ENCODE data around the gene ARHGAP42. TPM values are rescaled to one million over a fixed set of nuclear protein-coding genes. Genes with fewer than 3 reads are reported as not detected.
"Not testable (repeated sequence)": the region's sequence is repeated elsewhere in the genome, so short reads cannot be mapped to it uniquely, and the experiment has no call there.

The ARHGAP42 gene
- total RNA-seq, 1 donor from 2014 or later: 0.16 TPM

GRCh38 chr11:100740440-100740839 is 53.4 kb downstream of the ARHGAP42 start:
- peaks cover 4% of the 10 kb centered on the region for H3K9me3 Mint-ChIP-seq
- H3K27ac Mint-ChIP-seq: no peak overlapping the region
- no peaks in the 10 kb centered on the region for H3K4me1 Mint-ChIP-seq (ENCODE audit: low read depth)
- no peaks in the 10 kb centered on the region for H3K27me3 Mint-ChIP-seq (ENCODE audit: low read depth)
- H3K36me3 Mint-ChIP-seq (ENCODE audit: low read depth): no peaks in the 10 kb centered on the region
- no peak for DNase-seq (ENCODE audit: low spot score)
- intact Hi-C loops (cut with micrococcal nuclease): no loop called here
- H3K4me3 Mint-ChIP-seq (ENCODE audit: low read depth): no peak overlapping the region

- DNase-seq (ENCODE audit: low spot score): no peak
- H3K27me3 Mint-ChIP-seq (ENCODE audit: low read depth): no peaks in the 10 kb centered on the region
- H3K36me3 Mint-ChIP-seq (ENCODE audit: low read depth): no peaks in the 10 kb centered on the region
- no peaks in the 10 kb centered on the region for H3K4me1 Mint-ChIP-seq (ENCODE audit: low read depth)
- peaks cover 4% of the 10 kb centered on the region for H3K9me3 Mint-ChIP-seq
- H3K4me3 Mint-ChIP-seq (ENCODE audit: low read depth): no peak overlapping the region
- H3K27ac Mint-ChIP-seq: no peak overlapping the region
- intact Hi-C loops (cut with micrococcal nuclease): no loop called here
Observed at GRCh38 chr11:100741866-100742625, 55.0 kb downstream of the ARHGAP42 start.

GRCh38 chr11:100746448-100746847 is 59.4 kb downstream of the ARHGAP42 start:
- H3K36me3 Mint-ChIP-seq (ENCODE audit: low read depth): no peaks in the 10 kb centered on the region
- H3K9me3 Mint-ChIP-seq: peaks cover 11% of the 10 kb centered on the region

GRCh38 chr11:100748153-100748552 is 61.1 kb downstream of the ARHGAP42 start:
- DNase-seq (ENCODE audit: low spot score): no peak
- no peak overlapping the region for H3K27ac Mint-ChIP-seq
- H3K4me3 Mint-ChIP-seq (ENCODE audit: low read depth): no peak overlapping the region
- peaks cover 11% of the 10 kb centered on the region for H3K9me3 Mint-ChIP-seq
- H3K27me3 Mint-ChIP-seq (ENCODE audit: low read depth): no peaks in the 10 kb centered on the region
- H3K36me3 Mint-ChIP-seq (ENCODE audit: low read depth): no peaks in the 10 kb centered on the region
- intact Hi-C loops (cut with micrococcal nuclease): no loop called here
- H3K4me1 Mint-ChIP-seq (ENCODE audit: low read depth): no peaks in the 10 kb centered on the region

More at GRCh38 chr11:100746448-100746847, 59.4 kb downstream of the ARHGAP42 start:
- Mint-ChIP-seq H3K4me1 (ENCODE audit: low read depth) (no peaks in the 10 kb centered on the region), H3K27ac (no peak overlapping the region), H3K27me3 (ENCODE audit: low read depth) (no peaks in the 10 kb centered on the region), H3K4me3 (ENCODE audit: low read depth) (no peak overlapping the region)
- intact Hi-C loops (cut with micrococcal nuclease): no loop called here
- no peak for DNase-seq (ENCODE audit: low spot score)

- H3K4me1 Mint-ChIP-seq (ENCODE audit: low read depth); H3K4me3 Mint-ChIP-seq (ENCODE audit: low read depth); H3K9me3 Mint-ChIP-seq; H3K27me3 Mint-ChIP-seq (ENCODE audit: low read depth); intact Hi-C loops (cut with micrococcal nuclease); H3K36me3 Mint-ChIP-seq (ENCODE audit: low read depth); H3K27ac Mint-ChIP-seq; DNase-seq (ENCODE audit: low spot score): not testable (repeated sequence)
Observed at GRCh38 chr11:100749887-100750565, 62.9 kb downstream of the ARHGAP42 start.

GRCh38 chr11:100750566-100750891 is 63.4 kb downstream of the ARHGAP42 start:
- DNase-seq (ENCODE audit: low spot score); H3K36me3 Mint-ChIP-seq (ENCODE audit: low read depth); H3K27me3 Mint-ChIP-seq (ENCODE audit: low read depth); H3K4me3 Mint-ChIP-seq (ENCODE audit: low read depth); H3K9me3 Mint-ChIP-seq; H3K27ac Mint-ChIP-seq; H3K4me1 Mint-ChIP-seq (ENCODE audit: low read depth); intact Hi-C loops (cut with micrococcal nuclease): not testable (repeated sequence)

GRCh38 chr11:100752371-100753171 is 65.5 kb downstream of the ARHGAP42 start:
- intact Hi-C loops (cut with micrococcal nuclease): no loop called here
- H3K4me3 Mint-ChIP-seq (ENCODE audit: low read depth): no peak overlapping the region
- no peaks in the 10 kb centered on the region for H3K36me3 Mint-ChIP-seq (ENCODE audit: low read depth)
- H3K4me1 Mint-ChIP-seq (ENCODE audit: low read depth): no peaks in the 10 kb centered on the region
- peaks cover 7% of the 10 kb centered on the region for H3K9me3 Mint-ChIP-seq
- no peak for DNase-seq (ENCODE audit: low spot score)
- H3K27me3 Mint-ChIP-seq (ENCODE audit: low read depth): no peaks in the 10 kb centered on the region
- no peak overlapping the region for H3K27ac Mint-ChIP-seq

GRCh38 chr11:100753172-100753543 is 66.1 kb downstream of the ARHGAP42 start:
- no peak overlapping the region for H3K4me3 Mint-ChIP-seq (ENCODE audit: low read depth)
- peaks cover 7% of the 10 kb centered on the region for H3K9me3 Mint-ChIP-seq
- intact Hi-C loops (cut with micrococcal nuclease): no loop called here

GRCh38 chr11:100753571-100753970 is 66.5 kb downstream of the ARHGAP42 start:
- intact Hi-C loops (cut with micrococcal nuclease): no loop called here
- no peak overlapping the region for H3K27ac Mint-ChIP-seq
- DNase-seq (ENCODE audit: low spot score): no peak

More at GRCh38 chr11:100753172-100753543, 66.1 kb downstream of the ARHGAP42 start:
- H3K36me3 Mint-ChIP-seq (ENCODE audit: low read depth): no peaks in the 10 kb centered on the region
- H3K27ac Mint-ChIP-seq: no peak overlapping the region
- DNase-seq (ENCODE audit: low spot score): no peak
- no peaks in the 10 kb centered on the region for H3K4me1 Mint-ChIP-seq (ENCODE audit: low read depth)
- no peaks in the 10 kb centered on the region for H3K27me3 Mint-ChIP-seq (ENCODE audit: low read depth)

GRCh38 chr11:100756559-100756958 is 69.5 kb downstream of the ARHGAP42 start:
- no peaks in the 10 kb centered on the region for H3K36me3 Mint-ChIP-seq (ENCODE audit: low read depth)
- H3K4me3 Mint-ChIP-seq (ENCODE audit: low read depth): no peak overlapping the region
- H3K27me3 Mint-ChIP-seq (ENCODE audit: low read depth): no peaks in the 10 kb centered on the region
- intact Hi-C loops (cut with micrococcal nuclease): no loop called here
- no peaks in the 10 kb centered on the region for H3K9me3 Mint-ChIP-seq
- DNase-seq (ENCODE audit: low spot score): no peak
- H3K4me1 Mint-ChIP-seq (ENCODE audit: low read depth): no peaks in the 10 kb centered on the region
- no peak overlapping the region for H3K27ac Mint-ChIP-seq

More at GRCh38 chr11:100753571-100753970, 66.5 kb downstream of the ARHGAP42 start:
- no peaks in the 10 kb centered on the region for H3K27me3 Mint-ChIP-seq (ENCODE audit: low read depth)
- no peaks in the 10 kb centered on the region for H3K36me3 Mint-ChIP-seq (ENCODE audit: low read depth)
- H3K9me3 Mint-ChIP-seq: peaks cover 7% of the 10 kb centered on the region
- H3K4me3 Mint-ChIP-seq (ENCODE audit: low read depth): no peak overlapping the region
- no peaks in the 10 kb centered on the region for H3K4me1 Mint-ChIP-seq (ENCODE audit: low read depth)

GRCh38 chr11:100757646-100758045 is 70.6 kb downstream of the ARHGAP42 start:
- no peaks in the 10 kb centered on the region for H3K9me3 Mint-ChIP-seq
- no peak for DNase-seq (ENCODE audit: low spot score)
- H3K4me3 Mint-ChIP-seq (ENCODE audit: low read depth): no peak overlapping the region
- intact Hi-C loops (cut with micrococcal nuclease): no loop called here
- H3K4me1 Mint-ChIP-seq (ENCODE audit: low read depth): no peaks in the 10 kb centered on the region
- H3K36me3 Mint-ChIP-seq (ENCODE audit: low read depth): no peaks in the 10 kb centered on the region
- H3K27me3 Mint-ChIP-seq (ENCODE audit: low read depth): no peaks in the 10 kb centered on the region
- no peak overlapping the region for H3K27ac Mint-ChIP-seq

GRCh38 chr11:100759106-100759505 is 72.0 kb downstream of the ARHGAP42 start:
- H3K27me3 Mint-ChIP-seq (ENCODE audit: low read depth): no peaks in the 10 kb centered on the region
- intact Hi-C loops (cut with micrococcal nuclease): no loop called here
- no peaks in the 10 kb centered on the region for H3K9me3 Mint-ChIP-seq
- no peak for DNase-seq (ENCODE audit: low spot score)
- no peak overlapping the region for H3K4me3 Mint-ChIP-seq (ENCODE audit: low read depth)
- no peak overlapping the region for H3K27ac Mint-ChIP-seq
- no peaks in the 10 kb centered on the region for H3K4me1 Mint-ChIP-seq (ENCODE audit: low read depth)
- no peaks in the 10 kb centered on the region for H3K36me3 Mint-ChIP-seq (ENCODE audit: low read depth)

GRCh38 chr11:100759856-100760255 is 72.8 kb downstream of the ARHGAP42 start:
- H3K36me3 Mint-ChIP-seq (ENCODE audit: low read depth): no peaks in the 10 kb centered on the region
- DNase-seq (ENCODE audit: low spot score): no peak
- no peaks in the 10 kb centered on the region for H3K9me3 Mint-ChIP-seq
- intact Hi-C loops (cut with micrococcal nuclease): no loop called here
- no peaks in the 10 kb centered on the region for H3K4me1 Mint-ChIP-seq (ENCODE audit: low read depth)
- H3K4me3 Mint-ChIP-seq (ENCODE audit: low read depth): no peak overlapping the region
- H3K27ac Mint-ChIP-seq: no peak overlapping the region
- no peaks in the 10 kb centered on the region for H3K27me3 Mint-ChIP-seq (ENCODE audit: low read depth)

All from activated T-helper 2 cell treated with anti-CD3 and anti-CD28 coated beads, Interferon-gamma antibody, Interleukin-2, Interleukin-4, amounts not matched to agents 10 μg/mL and 5 μg/mL and 100 μg/mL, durations not matched to agents 14 hours and 24 hours and 36 hours (primary cell).